Large intestine (tissue), 3 donors: ENCODE measurements around the gene BORCS5. TPM values are rescaled to one million over a fixed set of nuclear protein-coding genes. Genes with fewer than 3 reads are reported as not detected.

ENCODE experiments used
- DNase-seq, 2 donors: peaks; one replicate each; pipeline versions ENCODE4 v3.0.0 to v3.0.0-alpha.2; 2013
- H3K27ac ChIP-seq: one replicate; pipeline ENCODE4 v1.5.1; 2013; ENCODE audit warnings: low read length
- H3K27me3 ChIP-seq: 2 replicates; pipeline ENCODE4 v1.6.1; 2013; ENCODE audit warnings: low read length; ENCODE audit not compliant: control insufficient read depth, insufficient read depth
- H3K36me3 ChIP-seq: 2 replicates; pipeline ENCODE4 v1.6.1; 2013; ENCODE audit warnings: low read length; ENCODE audit not compliant: control insufficient read depth, insufficient read depth
- H3K4me1 ChIP-seq: one replicate; pipeline ENCODE4 v1.6.1; 2013; ENCODE audit warnings: low read length; ENCODE audit not compliant: control insufficient read depth, insufficient read depth
- H3K4me3 ChIP-seq: one replicate; pipeline ENCODE4 v1.5.1; 2013; ENCODE audit warnings: low read length
- H3K9me3 ChIP-seq: one replicate; pipeline ENCODE4 v1.6.1; 2013; ENCODE audit warnings: mild to moderate bottlenecking, low read depth, low read length, moderate library complexity; ENCODE audit not compliant: control insufficient read depth
- WGBS: methylation state at CpG from one replicate; pipeline ENCODE4 v1.1.5; 2013; ENCODE audit warnings: low lambda C conversion rate; ENCODE audit not compliant: insufficient coverage; 5-methylcytosine and 5-hydroxymethylcytosine counted together
- polyA plus RNA-seq: library from polyadenylated mRNA; unstranded; fragments of 120-200 nt; gene quantifications from one replicate; pipeline ENCODE4 v1.2.1, GENCODE V29; 2013

Gene BORCS5
- polyA plus RNA-seq, 1 donor: 6.4 TPM

DNA sequence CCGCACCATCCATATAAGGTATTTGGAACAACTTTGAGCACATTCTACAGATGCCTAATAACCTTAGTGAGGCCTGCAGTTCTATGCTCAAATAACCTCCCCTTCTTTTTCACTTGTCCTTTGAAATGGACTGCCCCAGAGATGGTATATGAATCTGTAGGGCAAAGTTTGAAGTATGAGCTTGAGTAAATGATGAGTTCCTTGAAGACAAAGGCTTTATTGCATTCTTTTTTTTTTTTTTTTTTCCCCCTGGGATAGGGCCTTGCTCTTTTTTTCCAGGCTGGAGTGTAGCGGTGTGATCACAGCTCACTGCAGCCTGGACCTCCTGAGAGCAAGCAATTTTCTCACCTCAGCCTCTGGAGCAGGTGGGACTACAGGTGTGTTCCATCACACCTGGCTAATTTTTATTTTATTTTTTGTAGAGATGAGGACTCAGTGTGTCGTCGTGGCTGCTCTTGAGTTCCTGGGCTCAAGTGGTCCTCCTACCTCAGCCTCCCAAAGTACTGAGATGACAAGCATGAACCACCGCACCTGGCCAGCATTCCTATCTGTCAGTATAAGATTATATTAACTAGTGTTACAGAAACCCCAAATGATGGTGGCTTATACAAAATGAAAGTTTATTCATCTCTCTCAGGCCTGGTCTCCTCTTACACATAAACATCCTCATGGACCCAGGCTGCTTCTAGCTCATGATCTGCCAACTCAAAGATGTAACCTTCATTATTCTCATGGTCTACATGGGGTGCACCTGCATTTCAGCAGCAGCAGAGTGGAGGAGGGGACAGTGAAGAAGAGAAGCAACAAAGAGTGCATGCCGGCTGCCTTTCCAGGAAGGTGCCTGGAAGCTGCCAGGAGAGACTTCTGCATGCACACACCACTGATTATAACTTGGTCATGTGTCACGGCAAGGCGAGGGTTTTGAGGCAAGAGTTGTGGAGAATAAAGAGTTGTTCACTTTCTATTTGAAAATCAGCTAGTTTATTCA, 104.4 kb downstream of the BORCS5 start:
- H3K9me3 ChIP-seq: peaks cover 3% of the 10 kb centered on the region
- peaks cover 2% of the 10 kb centered on the region for H3K36me3 ChIP-seq
- H3K27me3 ChIP-seq: no peaks in the 10 kb centered on the region
- H3K4me1 ChIP-seq: peaks cover 29% of the 10 kb centered on the region
- H3K4me3 ChIP-seq: no peak overlapping the region
- WGBS: 82% methylated on average over 2 of the region's 8 CpGs
- peak overlapping the region; percentile 73 for H3K27ac ChIP-seq
- peak; percentile 53 to 83 for DNase-seq

DNA sequence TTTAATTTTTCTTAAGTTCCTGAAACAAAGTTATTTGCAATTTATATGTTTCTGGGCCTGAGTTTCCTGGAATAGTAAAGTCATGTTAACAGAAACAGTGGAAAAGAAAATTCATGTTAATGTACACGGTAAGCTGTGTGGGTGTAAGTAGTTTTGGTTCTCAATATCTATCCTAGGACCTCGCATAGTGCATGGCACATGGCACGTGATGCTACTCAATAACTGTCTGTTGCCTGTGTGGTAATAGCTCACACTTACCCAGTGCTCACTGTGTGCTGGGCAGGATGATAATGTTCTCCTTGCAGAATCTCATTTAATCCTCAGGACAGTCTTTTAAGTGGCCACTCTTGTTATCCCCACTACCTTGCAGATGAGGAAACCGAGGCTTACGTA, 105.0 kb downstream of the BORCS5 start:
- peaks cover 2% of the 10 kb centered on the region for H3K36me3 ChIP-seq
- H3K27ac ChIP-seq: peak overlapping the region; percentile 73
- WGBS: no CpG with 5 or more reads among the region's 5 CpGs
- H3K9me3 ChIP-seq: peaks cover 3% of the 10 kb centered on the region
- H3K27me3 ChIP-seq: no peaks in the 10 kb centered on the region
- H3K4me3 ChIP-seq: no peak overlapping the region
- DNase-seq: no peak
- peaks cover 28% of the 10 kb centered on the region for H3K4me1 ChIP-seq

DNA sequence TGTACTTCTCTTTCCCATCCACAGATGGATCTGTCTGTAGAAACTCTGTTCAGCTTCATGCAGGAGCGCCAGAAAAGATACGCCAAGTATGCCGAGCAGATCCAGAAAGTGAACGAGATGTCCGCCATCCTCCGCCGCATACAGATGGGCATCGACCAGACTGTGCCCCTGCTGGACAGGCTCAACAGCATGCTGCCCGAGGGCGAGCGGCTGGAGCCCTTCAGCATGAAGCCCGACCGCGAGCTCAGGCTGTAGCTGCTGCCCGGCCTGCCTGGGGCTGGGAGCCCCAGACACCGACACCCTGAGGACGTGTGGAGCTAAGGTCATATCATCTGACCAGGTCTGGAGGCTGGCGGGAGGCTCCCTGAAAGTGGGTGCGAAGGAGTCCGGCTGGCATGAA, 108.6 kb downstream of the BORCS5 start:
- WGBS: no CpG with 5 or more reads among the region's 20 CpGs

DNA sequence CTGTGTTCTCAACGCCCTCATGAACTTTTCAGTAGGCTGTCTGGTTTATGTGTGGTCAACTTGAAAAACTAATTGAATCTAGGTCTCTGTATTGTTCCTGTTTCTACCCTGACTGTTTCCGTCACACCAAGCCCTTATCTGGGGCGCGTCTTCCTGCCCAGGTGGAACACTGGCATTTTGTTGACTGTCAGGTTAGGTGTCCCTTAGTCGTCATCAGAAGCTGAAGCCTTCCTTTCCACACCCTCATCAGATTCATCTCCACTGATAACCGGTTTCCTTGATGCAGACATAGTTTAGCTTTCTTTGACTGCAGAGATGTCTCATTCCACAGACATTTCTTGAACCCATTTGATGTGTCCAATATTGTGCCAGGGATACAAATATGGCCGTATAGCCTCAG, 109.3 kb downstream of the BORCS5 start:
- peaks cover 17% of the 10 kb centered on the region for H3K4me1 ChIP-seq
- no peak for DNase-seq
- 100% methylated on average over 1 of the region's 7 CpGs for WGBS
- H3K9me3 ChIP-seq: peaks cover 3% of the 10 kb centered on the region
- H3K27me3 ChIP-seq: no peaks in the 10 kb centered on the region
- peaks cover 7% of the 10 kb centered on the region for H3K36me3 ChIP-seq
- no peak overlapping the region for H3K27ac ChIP-seq
- H3K4me3 ChIP-seq: no peak overlapping the region

More for the DNA sequence above, 108.6 kb downstream of the BORCS5 start:
- Histone ChIP-seq H3K4me1 (peaks cover 22% of the 10 kb centered on the region), H3K9me3 (peaks cover 3% of the 10 kb centered on the region), H3K4me3 (no peak overlapping the region), H3K36me3 (peaks cover 7% of the 10 kb centered on the region), H3K27me3 (no peaks in the 10 kb centered on the region), H3K27ac (peak overlapping the region; percentile 6)
- no peak for DNase-seq

DNA sequence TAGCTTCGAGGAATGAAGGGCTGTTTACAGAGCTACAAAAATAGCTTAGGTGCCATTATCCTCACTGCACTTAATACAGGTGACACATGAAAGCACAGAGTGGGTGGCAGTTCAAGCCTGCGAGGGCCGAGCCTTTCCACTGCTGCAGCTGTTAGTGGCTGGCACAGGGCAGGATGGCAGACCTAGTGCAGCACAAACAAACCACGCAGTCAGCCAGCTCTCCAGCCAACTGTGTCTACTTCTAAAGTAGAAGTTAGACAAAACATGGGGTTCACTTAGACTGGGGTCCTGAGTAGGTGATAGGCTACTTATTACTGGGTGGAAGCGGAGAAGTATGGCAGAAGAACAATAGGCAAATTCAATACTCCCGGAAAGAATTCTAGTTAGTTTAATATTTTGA, 110.4 kb downstream of the BORCS5 start:
- Histone ChIP-seq H3K4me3 (no peak overlapping the region), H3K27ac (no peak overlapping the region), H3K9me3 (peaks cover 5% of the 10 kb centered on the region), H3K27me3 (no peaks in the 10 kb centered on the region), H3K4me1 (peaks cover 7% of the 10 kb centered on the region), H3K36me3 (peaks cover 7% of the 10 kb centered on the region)
- WGBS: no CpG with 5 or more reads among the region's 6 CpGs
- no peak for DNase-seq

DNA sequence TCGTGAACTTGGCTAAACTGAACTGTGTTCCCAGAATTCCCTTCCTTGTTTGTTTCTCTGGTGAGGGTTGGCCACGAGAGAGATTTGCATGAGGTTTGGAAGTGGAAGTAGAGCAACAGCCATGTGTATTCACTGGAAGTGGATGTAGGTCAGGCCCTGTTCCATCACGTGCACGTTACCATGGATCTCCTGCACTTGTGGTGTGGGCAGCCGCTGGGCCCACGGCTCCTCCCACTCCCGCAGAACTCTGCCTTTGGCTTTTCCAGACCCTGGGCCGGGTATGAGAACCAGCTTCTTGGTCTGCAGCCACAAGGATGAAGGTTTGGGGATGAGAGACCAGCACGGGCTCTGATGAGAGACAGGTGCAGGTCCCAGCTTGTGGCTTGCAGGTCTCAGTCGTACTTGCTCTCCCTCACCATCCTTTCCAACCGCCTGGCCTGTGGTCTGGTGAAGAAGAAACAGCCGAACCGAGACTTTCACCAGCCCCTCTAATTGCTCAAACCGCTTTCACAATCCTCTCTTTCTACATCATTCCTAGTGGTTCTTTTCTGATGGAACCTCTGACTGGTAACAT, 110.9 kb downstream of the BORCS5 start:
- 94% methylated on average over 4 of the region's 14 CpGs for WGBS
- DNase-seq: no peak
- peaks cover 7% of the 10 kb centered on the region for H3K36me3 ChIP-seq
- peaks cover 7% of the 10 kb centered on the region for H3K4me1 ChIP-seq
- H3K4me3 ChIP-seq: no peak overlapping the region
- peaks cover 9% of the 10 kb centered on the region for H3K9me3 ChIP-seq
- H3K27ac ChIP-seq: no peak overlapping the region
- H3K27me3 ChIP-seq: no peaks in the 10 kb centered on the region

DNA sequence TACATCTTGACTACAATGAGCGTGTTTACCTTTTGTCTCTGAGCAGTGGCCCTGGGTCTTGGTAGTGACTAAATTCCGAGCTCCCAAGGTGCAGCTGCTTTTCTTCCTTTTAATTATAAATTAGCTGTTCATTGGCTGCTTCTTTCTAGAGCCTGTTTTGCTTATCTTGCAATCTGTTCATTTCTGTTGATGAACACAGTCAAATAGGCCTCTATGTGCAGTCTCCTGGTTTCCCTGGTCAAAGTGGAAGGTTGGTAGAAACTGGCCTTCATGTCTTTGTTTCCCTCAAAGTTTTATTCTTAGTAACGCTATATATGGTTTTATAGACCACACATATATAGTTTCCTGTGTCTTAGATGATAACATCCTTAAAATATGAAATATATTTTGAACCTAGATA, 111.7 kb downstream of the BORCS5 start:
- Histone ChIP-seq H3K27ac (no peak overlapping the region), H3K4me1 (peaks cover 7% of the 10 kb centered on the region), H3K27me3 (no peaks in the 10 kb centered on the region), H3K9me3 (peaks cover 9% of the 10 kb centered on the region), H3K4me3 (no peak overlapping the region), H3K36me3 (peaks cover 7% of the 10 kb centered on the region)
- 100% methylated on average over 1 of the region's 3 CpGs for WGBS
- DNase-seq: no peak

DNA sequence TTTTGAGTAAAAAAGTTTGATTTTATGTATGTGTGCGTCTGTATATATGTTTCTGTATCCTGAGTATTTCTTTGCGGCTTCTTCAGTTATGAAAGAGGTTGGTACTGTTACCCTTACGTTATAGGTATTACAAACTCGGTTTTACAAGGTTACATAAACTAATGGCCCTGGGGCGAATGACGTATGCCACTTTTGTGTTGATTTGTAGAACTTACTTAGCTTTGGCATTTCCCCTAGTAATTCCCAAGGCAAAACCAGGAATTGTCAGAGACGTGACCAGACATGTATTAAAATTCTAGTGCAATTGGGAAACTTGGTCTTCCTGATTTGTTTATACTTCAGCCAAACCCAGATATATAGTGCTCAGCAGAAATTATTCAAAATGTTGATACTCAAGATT, 112.5 kb downstream of the BORCS5 start:
- no CpG with 5 or more reads among the region's 7 CpGs for WGBS
- no peak for DNase-seq
- peaks cover 12% of the 10 kb centered on the region for H3K36me3 ChIP-seq
- H3K4me3 ChIP-seq: no peak overlapping the region
- peaks cover 9% of the 10 kb centered on the region for H3K9me3 ChIP-seq
- H3K4me1 ChIP-seq: peaks cover 7% of the 10 kb centered on the region
- no peaks in the 10 kb centered on the region for H3K27me3 ChIP-seq
- no peak overlapping the region for H3K27ac ChIP-seq

DNA sequence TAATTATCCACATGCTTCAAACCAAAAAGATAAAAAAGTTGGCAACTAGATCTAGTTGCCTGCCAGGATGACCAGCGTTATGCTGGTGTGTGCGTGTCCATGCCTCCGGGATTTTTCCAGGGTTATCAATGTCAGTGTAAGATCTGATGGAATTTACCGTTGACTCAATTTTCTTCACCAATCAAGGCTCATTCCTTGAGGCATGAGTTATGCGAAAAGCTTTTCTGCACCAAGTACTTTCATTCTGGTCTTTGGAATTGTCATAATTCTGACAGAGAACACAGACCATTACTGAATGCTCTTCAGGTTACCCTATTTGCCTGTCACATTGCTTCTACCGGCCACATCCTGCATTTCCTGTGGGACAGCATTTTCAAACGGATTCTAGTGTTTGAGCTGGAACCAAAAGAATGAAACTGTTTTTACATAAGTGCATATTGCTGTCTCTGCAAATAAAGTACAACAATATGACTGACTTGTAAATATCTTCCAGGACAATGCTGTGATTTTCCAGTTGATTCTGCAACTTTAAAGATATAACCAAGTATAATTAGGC, 114.0 kb downstream of the BORCS5 start:
- 100% methylated on average over 1 of the region's 7 CpGs for WGBS
- H3K4me1 ChIP-seq: no peaks in the 10 kb centered on the region

More for the DNA sequence above, 114.0 kb downstream of the BORCS5 start:
- no peak overlapping the region for H3K27ac ChIP-seq
- DNase-seq: no peak
- peaks cover 23% of the 10 kb centered on the region for H3K36me3 ChIP-seq
- no peak overlapping the region for H3K4me3 ChIP-seq
- no peaks in the 10 kb centered on the region for H3K27me3 ChIP-seq
- H3K9me3 ChIP-seq: peaks cover 6% of the 10 kb centered on the region
